Ishikawa (cell line): Measurements from ENCODE around the gene TREX2.

Experiments used
- CEBPB ChIP-seq: IDR thresholded peaks from 2 replicates; pipeline ENCODE4 v1.6.1; 2012
- CREB1 ChIP-seq: IDR thresholded peaks from 2 replicates; pipeline ENCODE4 v1.6.1; 2012; ENCODE audit warnings: low read depth
- EGR1 ChIP-seq: IDR thresholded peaks from 2 replicates; pipeline ENCODE4 v1.6.1; 2012
- EP300 ChIP-seq: IDR thresholded peaks from 2 replicates; pipeline ENCODE4 v1.6.1; 2012; ENCODE audit warnings: borderline replicate concordance
- FOXM1 ChIP-seq: IDR thresholded peaks from 2 replicates; pipeline ENCODE4 v1.6.1; 2012; ENCODE audit warnings: low read depth, borderline replicate concordance
- NFIC ChIP-seq: IDR thresholded peaks from 2 replicates; pipeline ENCODE4 v1.6.1; 2012
- RAD21 ChIP-seq: IDR thresholded peaks from 2 replicates; pipeline ENCODE4 v1.6.1; 2012; ENCODE audit warnings: low read depth
- TAF1 ChIP-seq: IDR thresholded peaks from 2 replicates; pipeline ENCODE4 v1.6.1; 2012; ENCODE audit warnings: low read depth, mild to moderate bottlenecking
- TCF12 ChIP-seq: IDR thresholded peaks from 2 replicates; pipeline ENCODE4 v1.6.1; 2012; ENCODE audit warnings: low read depth
- TEAD4 ChIP-seq: IDR thresholded peaks from 2 replicates; pipeline ENCODE4 v1.6.1; 2012
- YY1 ChIP-seq: IDR thresholded peaks from 2 replicates; pipeline ENCODE4 v1.6.1; 2012; ENCODE audit warnings: low read depth
- ZBTB7A ChIP-seq: IDR thresholded peaks from 2 replicates; pipeline ENCODE4 v1.6.1; 2012; ENCODE audit warnings: low read depth
- TF ChIP-seq, protein P1 (sequence below): IDR thresholded peaks from 2 replicates; pipeline ENCODE4 v1.6.1; 2012
- TF ChIP-seq, protein P2 (sequence below): IDR thresholded peaks from 2 replicates; pipeline ENCODE4 v1.6.1; 2012
- TF ChIP-seq, protein P3 (sequence below): IDR thresholded peaks from 2 replicates; pipeline ENCODE4 v1.6.1; 2012; ENCODE audit warnings: low read depth, mild to moderate bottlenecking

Gene TREX2

DNA sequence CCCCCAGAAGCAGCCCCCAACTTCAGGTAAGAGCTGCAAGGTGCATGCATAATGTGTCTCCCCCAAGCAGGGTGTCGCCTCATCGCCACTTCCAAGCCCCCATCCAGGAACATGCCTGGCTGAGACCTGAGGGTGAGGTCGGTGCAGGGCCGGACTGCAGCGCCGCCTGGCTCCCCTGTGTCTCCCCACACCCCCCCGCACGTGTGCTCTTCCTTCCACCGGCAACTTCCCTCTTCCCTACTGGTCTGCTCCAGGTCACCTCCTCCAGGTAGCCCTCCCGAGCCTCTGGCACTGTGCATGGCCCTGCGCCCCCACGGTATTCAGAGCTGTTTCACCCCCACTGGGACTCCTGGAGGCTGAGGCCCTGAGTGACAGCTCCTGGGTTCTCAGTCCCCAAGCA lies 46.7 kb upstream of the TREX2 start:
- TF ChIP-seq, protein P1, sequence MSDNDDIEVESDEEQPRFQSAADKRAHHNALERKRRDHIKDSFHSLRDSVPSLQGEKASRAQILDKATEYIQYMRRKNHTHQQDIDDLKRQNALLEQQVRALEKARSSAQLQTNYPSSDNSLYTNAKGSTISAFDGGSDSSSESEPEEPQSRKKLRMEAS: no peak
- no peak for TF ChIP-seq FOXM1
- TF ChIP-seq NFIC: no peak
- TF ChIP-seq EGR1: no peak
- no peak for TF ChIP-seq TEAD4
- TF ChIP-seq, protein P2, sequence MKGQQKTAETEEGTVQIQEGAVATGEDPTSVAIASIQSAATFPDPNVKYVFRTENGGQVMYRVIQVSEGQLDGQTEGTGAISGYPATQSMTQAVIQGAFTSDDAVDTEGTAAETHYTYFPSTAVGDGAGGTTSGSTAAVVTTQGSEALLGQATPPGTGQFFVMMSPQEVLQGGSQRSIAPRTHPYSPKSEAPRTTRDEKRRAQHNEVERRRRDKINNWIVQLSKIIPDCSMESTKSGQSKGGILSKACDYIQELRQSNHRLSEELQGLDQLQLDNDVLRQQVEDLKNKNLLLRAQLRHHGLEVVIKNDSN: no peak
- TF ChIP-seq YY1: no peak
- no peak for TF ChIP-seq CREB1
- TF ChIP-seq TAF1: no peak
- TF ChIP-seq CEBPB: no peak
- TF ChIP-seq EP300: no peak
- TF ChIP-seq TCF12: no peak
- TF ChIP-seq, protein P3, sequence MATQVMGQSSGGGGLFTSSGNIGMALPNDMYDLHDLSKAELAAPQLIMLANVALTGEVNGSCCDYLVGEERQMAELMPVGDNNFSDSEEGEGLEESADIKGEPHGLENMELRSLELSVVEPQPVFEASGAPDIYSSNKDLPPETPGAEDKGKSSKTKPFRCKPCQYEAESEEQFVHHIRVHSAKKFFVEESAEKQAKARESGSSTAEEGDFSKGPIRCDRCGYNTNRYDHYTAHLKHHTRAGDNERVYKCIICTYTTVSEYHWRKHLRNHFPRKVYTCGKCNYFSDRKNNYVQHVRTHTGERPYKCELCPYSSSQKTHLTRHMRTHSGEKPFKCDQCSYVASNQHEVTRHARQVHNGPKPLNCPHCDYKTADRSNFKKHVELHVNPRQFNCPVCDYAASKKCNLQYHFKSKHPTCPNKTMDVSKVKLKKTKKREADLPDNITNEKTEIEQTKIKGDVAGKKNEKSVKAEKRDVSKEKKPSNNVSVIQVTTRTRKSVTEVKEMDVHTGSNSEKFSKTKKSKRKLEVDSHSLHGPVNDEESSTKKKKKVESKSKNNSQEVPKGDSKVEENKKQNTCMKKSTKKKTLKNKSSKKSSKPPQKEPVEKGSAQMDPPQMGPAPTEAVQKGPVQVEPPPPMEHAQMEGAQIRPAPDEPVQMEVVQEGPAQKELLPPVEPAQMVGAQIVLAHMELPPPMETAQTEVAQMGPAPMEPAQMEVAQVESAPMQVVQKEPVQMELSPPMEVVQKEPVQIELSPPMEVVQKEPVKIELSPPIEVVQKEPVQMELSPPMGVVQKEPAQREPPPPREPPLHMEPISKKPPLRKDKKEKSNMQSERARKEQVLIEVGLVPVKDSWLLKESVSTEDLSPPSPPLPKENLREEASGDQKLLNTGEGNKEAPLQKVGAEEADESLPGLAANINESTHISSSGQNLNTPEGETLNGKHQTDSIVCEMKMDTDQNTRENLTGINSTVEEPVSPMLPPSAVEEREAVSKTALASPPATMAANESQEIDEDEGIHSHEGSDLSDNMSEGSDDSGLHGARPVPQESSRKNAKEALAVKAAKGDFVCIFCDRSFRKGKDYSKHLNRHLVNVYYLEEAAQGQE: no peak
- TF ChIP-seq ZBTB7A: no peak
- no peak for TF ChIP-seq RAD21

DNA sequence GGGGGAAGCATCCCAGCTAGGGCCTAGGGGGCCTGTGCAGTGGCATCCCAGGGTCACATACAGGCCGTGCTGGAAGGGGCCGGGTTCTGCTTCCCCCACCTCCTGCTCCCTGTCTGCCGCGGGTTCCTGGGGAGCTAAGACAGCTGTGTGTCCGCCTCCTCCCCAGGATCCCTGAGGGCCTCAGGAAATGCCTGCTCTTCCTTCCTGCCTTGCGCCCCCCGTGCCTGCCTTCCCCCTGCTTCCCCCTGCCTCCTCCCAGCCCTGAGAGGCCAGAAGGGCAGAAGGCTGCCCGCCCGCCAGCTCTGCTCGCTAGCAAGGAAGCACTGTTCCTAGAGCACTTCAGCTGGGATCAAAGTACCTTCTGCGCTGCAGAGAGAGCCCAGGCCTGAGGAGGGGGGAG lies 46.1 kb upstream of the TREX2 start:
- TF ChIP-seq CREB1 (no peak), CEBPB (no peak), TAF1 (no peak), NFIC (no peak), EP300 (no peak), EGR1 (no peak)

DNA sequence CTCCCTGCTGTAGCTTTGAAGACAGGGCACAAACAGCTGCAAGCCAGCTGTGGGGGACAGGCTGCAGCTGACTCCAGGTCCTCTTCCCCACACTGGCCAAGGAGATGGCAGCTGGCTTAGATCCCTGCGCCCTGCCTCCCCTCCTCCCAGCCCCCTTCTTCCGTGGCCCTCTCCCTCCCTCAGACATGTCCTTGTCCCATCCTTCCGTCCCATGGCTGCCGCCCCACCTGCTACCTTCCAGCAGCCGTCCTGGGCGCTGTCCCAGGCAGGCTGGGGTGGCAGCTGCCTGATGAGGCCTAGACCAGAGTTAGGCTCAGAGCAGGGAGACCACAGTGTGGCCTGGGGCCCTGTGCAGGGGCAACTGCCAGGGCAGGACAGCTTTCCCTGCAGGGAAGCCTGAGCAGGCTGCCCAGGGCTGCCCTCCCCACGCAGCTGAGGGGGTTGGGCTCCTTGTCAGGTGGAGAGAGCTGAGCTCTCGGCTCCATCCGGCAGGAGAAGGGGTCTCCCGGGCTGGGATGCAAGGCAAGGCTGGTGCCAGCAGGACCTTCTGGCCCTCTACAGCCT lies 45.6 kb upstream of the TREX2 start:
- TF ChIP-seq YY1 (no peak), TEAD4 (no peak), CREB1 (no peak), TCF12 (no peak), NFIC (no peak), TAF1 (no peak), EP300 (no peak), EGR1 (no peak), ZBTB7A (no peak), CEBPB (no peak), FOXM1 (no peak), RAD21 (no peak)
- TF ChIP-seq, protein P2: no peak
- TF ChIP-seq, protein P1: no peak
- TF ChIP-seq, protein P3: no peak

DNA sequence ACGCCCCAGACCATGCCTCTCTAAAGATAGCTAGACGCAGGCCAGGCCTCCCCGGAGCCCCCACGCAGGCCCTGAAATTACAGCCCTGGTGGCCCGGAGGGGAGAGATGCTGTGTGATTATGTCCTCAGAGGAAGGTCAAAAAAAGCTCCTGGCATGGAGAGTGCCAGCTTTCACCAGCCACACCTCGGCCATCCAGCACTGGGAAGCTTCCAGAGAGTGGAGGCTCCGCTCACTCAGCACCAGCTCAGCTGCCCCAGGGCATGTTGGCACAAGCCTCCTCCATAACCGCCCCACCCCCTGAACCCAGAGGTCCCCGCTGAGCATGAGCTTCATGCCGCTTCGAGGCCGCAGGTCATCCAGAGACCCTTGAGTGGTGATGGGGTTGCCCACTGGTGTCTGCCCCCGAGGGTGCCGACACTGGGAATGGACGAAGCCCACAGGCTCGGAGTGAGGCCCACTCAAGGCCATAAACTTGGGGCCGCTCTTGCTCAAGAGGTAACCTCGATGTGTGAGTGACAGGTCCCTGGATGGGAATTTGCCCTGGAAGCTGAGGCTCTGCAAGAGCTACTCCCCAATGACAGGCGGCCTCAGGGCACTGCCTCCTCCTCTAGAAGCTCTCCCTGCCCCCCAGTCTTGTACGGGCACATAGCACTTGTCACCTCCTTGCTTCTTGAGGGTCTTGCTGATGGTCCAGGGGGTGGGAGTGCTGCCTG lies 44.5 kb upstream of the TREX2 start:
- TF ChIP-seq YY1: no peak
- TF ChIP-seq RAD21: no peak
- TF ChIP-seq TAF1: no peak
- TF ChIP-seq, protein P2: no peak
- TF ChIP-seq, protein P3: no peak
- TF ChIP-seq ZBTB7A: no peak
- TF ChIP-seq NFIC: no peak
- no peak for TF ChIP-seq CREB1
- TF ChIP-seq TCF12: no peak
- TF ChIP-seq, protein P1: no peak
- no peak for TF ChIP-seq EGR1
- no peak for TF ChIP-seq EP300
- TF ChIP-seq TEAD4: no peak
- TF ChIP-seq CEBPB: no peak
- no peak for TF ChIP-seq FOXM1
